Dermis blood vessel endothelial cell (primary cell): ENCODE data around the gene CCNL2. TPM values are rescaled to one million over a fixed set of nuclear protein-coding genes. Genes with fewer than 3 reads are reported as not detected.
"Not testable (repeated sequence)": the region's sequence is repeated elsewhere in the genome, so short reads cannot be mapped to it uniquely, and the experiment has no call there.

Source experiments
- DNase-seq: peaks from one replicate; pipeline ENCODE4 v3.0.0; 2010
- total RNA-seq: library from RNA; depleted of rRNA; stranded (reverse); fragments of >200 nt; gene quantifications from 2 replicates; pipeline ENCODE4 v1.2.3, GENCODE V29; 2014

Gene CCNL2
- total RNA-seq, 1 donor from 2014 or later = 183 TPM

DNA sequence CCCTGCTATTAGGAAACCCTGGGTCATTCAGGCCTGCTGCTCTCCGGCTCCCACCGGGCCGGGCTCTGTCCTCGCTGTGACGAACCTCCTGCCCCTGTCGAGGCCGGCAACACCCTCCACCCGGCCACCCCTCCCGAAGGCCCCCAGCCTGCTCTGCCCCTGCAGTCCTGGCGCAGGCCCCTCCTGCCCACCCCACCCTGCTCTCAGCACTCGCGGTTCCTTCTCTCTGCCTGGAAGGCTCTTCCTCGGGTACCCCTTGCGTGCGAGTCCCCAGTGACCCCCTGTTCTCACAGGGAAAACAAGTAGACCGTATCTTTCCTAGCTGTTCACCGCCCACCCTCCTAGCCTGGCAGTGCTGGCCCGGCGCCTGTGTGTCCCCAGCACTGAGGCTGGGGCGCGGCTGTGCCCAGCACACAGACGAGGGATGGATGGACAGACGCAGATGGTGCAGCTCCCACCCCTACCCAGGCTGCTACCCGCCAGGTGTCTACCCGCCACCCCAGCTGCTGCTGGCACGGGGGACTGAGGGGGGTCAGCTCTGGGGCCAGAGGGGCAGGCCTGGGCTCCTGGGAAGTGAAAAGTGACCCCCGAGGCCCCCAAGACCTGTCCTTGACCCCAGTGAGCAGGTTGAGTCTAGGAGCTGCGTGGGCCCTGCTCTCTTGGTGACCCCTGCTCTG is 33.3 kb upstream of the CCNL2 start:
- no peak for DNase-seq

DNA sequence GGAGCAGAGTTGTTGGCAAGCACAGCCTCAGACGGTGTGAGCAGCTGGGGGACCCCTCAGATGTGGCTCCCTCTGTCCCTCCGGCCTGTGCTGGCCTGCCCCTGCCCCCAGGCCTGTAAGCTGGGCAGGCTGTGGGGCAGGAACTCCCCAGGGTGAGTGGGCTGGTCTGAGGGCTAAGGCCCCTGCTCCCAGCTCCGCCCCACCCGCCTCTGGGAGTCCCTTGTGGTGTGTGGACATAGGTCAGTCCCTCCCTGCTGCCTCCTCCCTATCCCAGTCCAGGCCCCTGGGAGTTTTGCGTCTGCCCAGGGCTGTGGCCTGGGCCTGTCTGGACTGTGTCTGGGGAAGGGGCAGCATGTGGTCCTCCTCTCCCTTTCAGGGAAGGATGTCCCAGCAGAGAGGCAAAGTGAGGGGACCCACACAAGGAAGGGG is 32.7 kb upstream of the CCNL2 start:
- no peak for DNase-seq

- no peak for DNase-seq
Measured at GRCh38 chr1:1430992-1431844, 32.1 kb upstream of the CCNL2 start.

- peak; percentile 88 for DNase-seq
Measured at GRCh38 chr1:1430114-1430982, 31.2 kb upstream of the CCNL2 start.

DNA sequence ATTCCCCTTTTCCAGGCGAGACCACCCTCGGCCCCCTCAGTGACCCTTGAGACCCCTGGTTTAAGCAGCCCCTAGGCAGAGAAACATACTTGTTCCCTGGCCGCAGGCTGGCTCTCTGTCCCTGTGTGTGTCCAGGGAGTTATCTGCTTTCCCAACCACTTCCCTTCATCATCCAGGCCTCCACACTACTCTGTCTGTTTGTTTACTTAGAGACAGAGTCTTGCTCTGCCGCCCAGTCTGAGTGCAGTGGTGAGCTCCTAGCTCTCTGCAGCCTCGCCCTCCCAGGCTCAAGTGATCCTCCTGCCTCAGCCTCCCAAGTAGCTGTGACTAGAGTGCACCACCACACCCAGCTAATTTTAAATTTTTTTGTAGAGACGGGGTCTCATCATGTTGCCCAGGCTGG is 30.5 kb upstream of the CCNL2 start:
- peak; percentile 46 for DNase-seq

DNA sequence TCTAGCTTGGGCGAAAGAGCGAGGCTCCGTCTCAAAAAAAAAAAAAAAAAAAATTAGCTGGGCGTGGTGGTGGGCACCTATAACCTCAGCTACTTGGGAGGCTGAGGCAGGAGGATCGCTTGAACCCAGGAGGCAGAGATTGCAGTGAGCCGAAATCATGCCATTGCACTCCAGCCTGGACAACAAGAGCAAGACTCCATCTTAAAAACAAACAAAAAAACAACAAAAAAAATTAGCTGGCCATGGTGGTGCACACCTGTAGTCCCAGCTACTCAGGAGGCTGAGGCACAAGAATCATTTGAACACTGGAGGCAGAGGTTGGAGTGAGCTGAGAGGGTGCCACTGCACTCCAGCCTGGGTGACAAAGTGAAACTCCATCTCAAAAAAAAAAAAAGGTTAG is 29.8 kb upstream of the CCNL2 start:
- DNase-seq = not testable (repeated sequence)

DNA sequence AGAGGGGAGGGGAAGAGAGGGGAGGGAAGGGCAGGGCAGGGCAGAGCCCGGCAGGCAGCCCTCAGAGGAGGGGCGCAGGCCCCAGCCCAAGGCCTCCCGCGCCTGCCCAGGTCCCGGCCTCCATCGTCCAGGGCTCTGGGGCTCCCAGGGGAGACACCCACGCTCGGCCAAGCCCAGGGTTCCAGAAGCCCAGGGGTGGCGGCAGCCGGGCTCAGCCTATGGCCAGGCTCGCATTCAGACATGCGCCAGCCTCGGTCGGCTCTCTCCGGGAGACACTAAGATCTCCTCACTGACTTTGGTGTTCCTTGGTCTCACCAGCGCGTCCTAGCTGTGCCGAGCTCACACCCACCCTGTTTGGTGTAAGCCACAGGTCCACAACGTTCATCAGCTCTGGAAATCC is 29.0 kb upstream of the CCNL2 start:
- DNase-seq = no peak

DNA sequence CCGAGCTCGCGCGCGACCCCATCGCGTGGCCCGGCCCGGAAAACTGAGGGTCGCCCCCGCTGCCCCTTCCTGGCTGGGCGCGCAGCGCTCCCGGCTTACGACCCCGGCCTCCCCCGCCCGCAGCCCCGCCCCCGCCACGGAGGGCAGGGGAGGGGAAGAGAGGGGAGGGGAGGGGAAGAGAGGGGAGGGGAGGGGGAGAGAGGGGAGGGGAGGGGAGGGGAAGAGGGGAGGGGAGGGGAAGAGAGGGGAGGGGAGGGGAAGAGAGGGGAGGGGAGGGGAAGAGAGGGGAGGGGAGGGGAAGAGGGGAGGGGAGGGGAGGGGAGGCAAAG is 28.6 kb upstream of the CCNL2 start:
- no peak for DNase-seq

GRCh38 chr1:1427106-1427819 is 28.1 kb upstream of the CCNL2 start:
- DNase-seq = peak; percentile 25

DNA sequence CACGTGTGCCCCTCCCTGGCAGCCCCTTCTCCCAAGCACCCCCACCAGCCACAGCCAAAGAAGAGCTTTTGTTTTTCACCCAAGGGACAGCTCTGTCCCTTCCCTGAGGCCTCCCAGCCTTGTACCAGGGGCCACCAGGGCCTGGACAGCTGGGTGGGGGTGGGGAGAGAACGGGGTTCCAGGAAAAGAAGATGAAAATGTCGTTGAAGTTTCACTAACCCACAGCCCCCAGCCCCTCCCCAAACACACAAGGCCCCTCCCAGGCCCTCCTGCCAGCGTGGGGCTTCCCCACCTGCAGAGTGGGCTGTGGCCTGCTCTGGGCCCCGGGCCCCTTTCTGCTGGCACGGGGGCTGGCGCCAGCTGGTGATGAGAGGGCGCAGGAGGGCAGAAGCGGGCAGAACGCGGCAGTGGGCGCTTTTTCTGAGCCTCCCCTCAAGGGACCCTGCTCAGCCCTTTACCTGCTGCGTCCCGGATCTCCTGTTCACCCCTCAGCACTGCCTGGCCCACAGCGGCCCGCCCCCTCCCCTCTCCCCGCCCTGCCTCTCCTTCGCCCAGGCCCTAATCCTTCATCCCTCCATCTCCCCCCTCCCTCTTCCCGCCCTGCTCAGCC is 27.5 kb upstream of the CCNL2 start:
- DNase-seq = no peak

DNA sequence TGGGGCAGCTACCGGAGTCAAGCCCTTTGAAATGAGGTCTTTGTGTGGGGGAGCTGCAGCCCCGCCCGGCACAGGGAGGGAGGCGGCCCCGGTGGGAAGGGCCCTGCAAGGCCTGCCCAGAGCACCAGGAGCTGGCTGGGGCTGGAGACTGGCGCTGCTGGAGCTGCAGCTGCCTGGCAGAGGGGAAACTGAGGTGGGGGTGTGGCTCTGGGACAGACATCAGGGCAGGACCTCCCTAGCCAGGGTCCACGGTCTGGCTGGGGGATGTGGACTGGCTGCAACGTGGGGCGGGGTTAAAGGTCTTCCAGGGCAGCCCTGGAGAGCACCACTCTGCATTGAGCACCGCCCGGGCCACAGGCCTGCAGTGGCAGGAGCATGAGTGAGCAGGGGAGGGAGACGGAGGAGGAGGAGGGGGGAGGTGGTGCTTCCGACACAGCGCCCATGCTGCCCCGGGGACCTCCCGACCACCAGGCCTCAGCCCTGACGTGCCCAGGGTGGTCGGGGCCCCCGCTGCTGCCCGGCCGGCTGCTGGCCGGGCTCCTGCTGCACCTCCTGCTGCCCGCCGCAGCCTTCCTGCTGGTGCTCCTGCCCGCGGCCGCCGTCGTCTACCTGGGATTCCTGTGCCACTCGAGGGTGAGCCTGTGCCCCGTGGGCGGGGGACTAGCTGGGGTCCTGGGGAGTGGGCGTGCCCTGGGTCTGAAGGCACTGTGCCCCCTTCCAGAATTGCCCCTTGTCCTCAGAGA is 26.8 kb upstream of the CCNL2 start:
- no peak for DNase-seq

DNA sequence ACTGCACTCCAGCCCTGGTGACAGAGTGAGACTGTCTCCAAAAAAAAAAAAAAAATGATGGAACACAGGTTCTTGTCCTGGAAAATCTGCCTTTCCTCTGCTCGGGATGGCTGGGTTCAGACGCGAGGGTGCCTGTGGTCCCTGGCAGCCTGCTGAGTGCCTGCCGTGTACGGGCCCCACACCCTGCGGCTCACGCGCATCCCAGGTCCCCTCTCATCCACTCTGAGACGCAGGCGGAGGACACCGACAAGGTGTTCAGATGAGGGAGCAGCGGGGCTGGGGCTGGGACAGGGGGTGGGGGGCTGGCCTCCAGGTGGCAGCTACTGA is 26.3 kb upstream of the CCNL2 start:
- no peak for DNase-seq

DNA sequence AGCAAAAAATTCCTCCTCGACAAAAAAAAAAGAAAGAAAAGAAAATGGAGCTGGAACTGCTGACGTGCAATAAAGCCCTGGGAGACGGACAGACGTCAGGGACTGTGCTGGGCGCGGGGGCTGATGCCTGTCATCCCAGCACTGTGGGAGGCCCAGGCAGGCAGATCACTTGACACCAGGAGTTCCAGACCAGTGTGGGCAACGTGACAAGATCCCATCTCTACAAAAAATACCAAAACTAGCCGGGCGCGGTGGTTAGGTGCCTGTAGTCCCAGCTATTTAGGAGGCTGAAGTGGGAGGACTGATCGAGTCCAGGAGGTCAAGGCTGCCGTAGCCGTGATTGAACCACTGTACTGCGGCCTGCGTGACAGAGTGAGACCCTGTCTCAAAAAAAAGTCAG is 25.6 kb upstream of the CCNL2 start:
- DNase-seq = no peak

DNA sequence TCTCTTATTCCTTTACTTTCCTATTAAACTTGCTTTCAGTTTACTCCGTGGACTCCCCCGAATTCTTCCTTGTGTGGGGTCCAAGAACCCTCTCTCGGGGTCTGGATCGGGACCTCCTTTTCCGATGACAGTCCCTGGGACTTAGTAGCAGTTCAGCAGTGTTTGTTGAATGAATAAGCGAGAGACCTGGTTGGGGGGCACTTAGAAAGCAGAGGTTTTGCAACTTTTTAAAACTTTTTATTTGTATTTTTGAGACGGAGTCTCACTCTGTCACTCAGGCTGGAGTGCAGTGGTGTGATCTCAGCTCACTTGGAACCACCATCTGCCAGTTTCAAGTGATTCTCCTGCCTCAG is 24.1 kb upstream of the CCNL2 start:
- no peak for DNase-seq

DNA sequence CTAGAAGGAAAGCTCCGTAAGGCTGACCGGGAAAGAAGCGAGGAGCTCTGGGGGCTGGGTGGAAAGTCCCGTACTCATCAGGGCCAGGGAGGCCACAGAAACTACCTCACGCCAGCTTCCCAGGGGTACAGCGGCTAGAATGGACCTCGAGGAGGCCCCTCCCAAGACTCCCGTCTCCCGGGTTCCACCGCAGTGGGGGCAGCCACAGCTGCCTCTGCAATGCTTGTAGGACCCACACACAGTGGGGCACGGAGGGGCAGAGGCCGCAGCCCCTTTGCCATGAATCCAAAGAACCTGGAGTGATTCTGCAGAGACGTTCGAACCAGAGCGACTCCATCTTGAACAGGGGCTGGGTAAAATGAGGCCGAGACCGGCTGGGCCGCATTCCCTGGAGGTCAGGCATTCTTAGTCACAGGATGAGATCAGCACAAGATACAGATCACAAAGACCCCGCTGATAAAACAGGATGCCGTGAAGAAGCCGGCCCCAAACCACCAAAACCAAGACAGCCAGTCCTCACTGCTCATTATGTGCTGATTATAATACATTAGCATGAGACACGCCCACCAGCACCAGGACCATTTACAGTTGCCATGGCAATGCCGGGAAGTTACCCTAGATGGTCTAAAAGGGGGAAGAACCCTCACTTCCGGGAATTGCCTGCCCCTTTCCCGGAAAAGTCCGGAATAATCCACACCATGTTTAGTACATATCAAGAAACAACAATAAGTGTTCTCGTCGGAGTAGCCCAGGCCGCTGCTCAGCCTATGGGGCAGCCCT is 23.5 kb upstream of the CCNL2 start:
- peak; percentile 21 for DNase-seq

DNA sequence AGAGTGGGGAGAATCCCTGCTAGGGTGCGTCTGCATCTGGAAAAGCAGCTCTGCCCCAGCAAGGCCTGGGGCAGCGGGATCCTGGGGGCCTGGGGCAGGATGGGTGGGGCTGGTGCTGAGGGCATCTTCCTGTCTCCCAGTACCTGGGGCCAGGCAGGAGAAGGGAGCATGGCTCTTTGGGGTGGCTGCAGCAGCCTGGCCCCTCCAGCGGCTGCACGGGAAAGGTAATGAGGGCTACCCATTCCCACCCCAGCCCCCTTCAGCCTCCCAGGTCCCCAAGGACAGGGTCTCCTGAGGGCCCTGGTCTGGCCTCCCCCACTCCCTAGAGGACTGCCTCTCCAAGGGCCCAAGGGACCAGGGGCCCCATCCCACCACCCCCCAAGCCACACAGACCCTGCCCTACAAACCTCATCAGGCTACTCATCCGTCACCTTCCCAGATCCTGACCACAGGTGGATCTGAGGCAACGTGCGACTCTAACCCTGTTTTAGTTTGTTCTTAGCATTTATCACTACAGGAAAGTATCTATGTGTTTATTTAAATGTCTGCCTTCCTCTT is 22.9 kb upstream of the CCNL2 start:
- no peak for DNase-seq

- no peak for DNase-seq
Measured at GRCh38 chr1:1421147-1421906, 22.2 kb upstream of the CCNL2 start, which contains the start of gene ANKRD65. TSS of gene ANKRD65 (minus strand) at chr1:1421276. CDS start at chr1:1421005, 271 bp downstream.

DNA sequence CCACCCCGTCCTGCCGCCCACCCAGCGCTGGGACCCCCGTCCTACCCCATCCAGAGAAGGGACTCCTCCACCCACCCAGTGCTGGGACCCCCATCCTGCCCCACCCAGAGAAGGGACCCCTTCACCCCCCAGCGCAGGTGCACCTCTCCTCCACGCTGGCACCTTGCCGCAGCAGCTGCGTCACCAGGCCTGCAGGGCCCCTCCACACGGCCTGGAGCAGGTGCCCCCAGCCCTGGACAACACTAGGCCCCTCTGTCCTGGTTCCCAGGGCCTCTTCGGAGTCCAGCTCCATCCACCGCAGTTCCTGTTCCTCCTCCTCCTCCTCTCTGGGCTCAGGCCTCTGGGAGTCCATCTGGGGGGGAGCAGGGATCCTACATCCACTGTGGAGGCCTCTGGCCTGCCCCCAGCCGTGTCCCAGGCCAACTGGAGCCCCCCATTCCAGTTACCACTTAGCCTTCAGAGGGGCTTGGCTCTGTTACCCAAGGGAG is 21.6 kb upstream of the CCNL2 start:
- DNase-seq = no peak
